GM23338 (cell line): ENCODE data around the gene CFHR4. TPM values are rescaled to one million over a fixed set of nuclear protein-coding genes. Genes with fewer than 3 reads are reported as not detected.
A peak's percentile ranks its signal among the peaks of the same experiment; 100 is the strongest.
"Not testable (repeated sequence)": the region's sequence is repeated elsewhere in the genome, so short reads cannot be mapped to it uniquely, and the experiment has no call there.

Experiments used
- ATAC-seq: fragments of 200-7000 bp; cut with Tn5 transposase; 3 replicates; pipeline ENCODE4 v1.9.1; 2020
- DNase-seq: peaks from one replicate; pipeline ENCODE4 v3.0.0-alpha.2; 2015; ENCODE audit warnings: low spot score
- H2AFZ ChIP-seq: fragments of 200-600 bp; sonication (generic); 2 replicates; pipeline ENCODE4 v1.8.0; 2016; ENCODE audit warnings: antibody characterized with exemption, mild to moderate bottlenecking, moderate library complexity
- H3F3A ChIP-seq: fragments of 200-600 bp; sonication (generic); replicated peaks from 2 replicates; pipeline ENCODE4 v1.8.0; 2017; ENCODE audit warnings: antibody characterized with exemption, mixed run types, low read depth
- H3K27ac ChIP-seq: fragments of 200-600 bp; sonication (generic); 2 replicates; pipeline ENCODE4 v1.6.1; 2016; ENCODE audit warnings: low read depth
- H3K27me3 ChIP-seq: fragments of 200-600 bp; sonication (generic); 2 replicates; pipeline ENCODE4 v1.8.0; 2016; ENCODE audit warnings: mild to moderate bottlenecking, mixed run types, moderate library complexity; ENCODE audit not compliant: insufficient read depth
- H3K36me3 ChIP-seq: fragments of 200-600 bp; sonication (generic); 2 replicates; pipeline ENCODE4 v1.8.0; 2016; ENCODE audit warnings: mild to moderate bottlenecking; ENCODE audit not compliant: insufficient read depth
- H3K4me1 ChIP-seq: fragments of 200-600 bp; sonication (generic); 2 replicates; pipeline ENCODE4 v1.8.0; 2016; ENCODE audit warnings: mild to moderate bottlenecking, moderate library complexity; ENCODE audit not compliant: insufficient read depth
- H3K4me2 ChIP-seq: fragments of 200-600 bp; sonication (generic); 2 replicates; pipeline ENCODE4 v1.7.1; 2017; ENCODE audit warnings: mixed run types
- H3K4me3 ChIP-seq: fragments of 200-600 bp; sonication (generic); 2 replicates; pipeline ENCODE4 v1.6.1; 2016; ENCODE audit warnings: mixed run types
- H3K79me2 ChIP-seq: fragments of 200-600 bp; sonication (generic); replicated peaks from 2 replicates; pipeline ENCODE4 v1.8.0; 2017; ENCODE audit warnings: mild to moderate bottlenecking; ENCODE audit not compliant: insufficient read depth
- H3K9me2 ChIP-seq: fragments of 200-600 bp; sonication (generic); 2 replicates; pipeline ENCODE4 v1.8.0; 2017; ENCODE audit not compliant: insufficient read depth
- H4K20me1 ChIP-seq: fragments of 200-600 bp; sonication (generic); replicated peaks from 2 replicates; pipeline ENCODE4 v1.8.0; 2017; ENCODE audit warnings: mild to moderate bottlenecking; ENCODE audit not compliant: insufficient read depth
- H3K27ac Mint-ChIP-seq: 2 replicates; pipeline ENCODE4 v1.8.0; 2020; ENCODE audit warnings: inconsistent platforms, mild to moderate bottlenecking, moderate library complexity, mixed read lengths
- H3K27me3 Mint-ChIP-seq: 3 replicates; pipeline ENCODE4 v1.8.0; 2022; ENCODE audit warnings: low read depth, mild to moderate bottlenecking, moderate library complexity, mixed read lengths, inconsistent platforms; ENCODE audit not compliant: insufficient read depth, poor library complexity
- H3K36me3 Mint-ChIP-seq: 3 replicates; pipeline ENCODE4 v1.8.0; 2021; ENCODE audit warnings: low read depth, mild to moderate bottlenecking, inconsistent platforms, moderate library complexity, mixed read lengths
- H3K4me1 Mint-ChIP-seq: 3 replicates; pipeline ENCODE4 v1.8.0; 2020; ENCODE audit warnings: mild to moderate bottlenecking, inconsistent platforms, mixed read lengths
- H3K4me3 Mint-ChIP-seq: 3 replicates; pipeline ENCODE4 v1.8.0; 2021; ENCODE audit warnings: moderate library complexity, mild to moderate bottlenecking, inconsistent platforms, mixed read lengths
- H3K9me3 Mint-ChIP-seq: 3 replicates; pipeline ENCODE4 v1.8.0; 2020; ENCODE audit warnings: moderate library complexity, mild to moderate bottlenecking, inconsistent platforms, mixed read lengths
- ETS1 ChIP-seq: IDR thresholded peaks from 2 replicates; pipeline ENCODE4 v1.6.1; 2016; ENCODE audit warnings: antibody characterized with exemption
- EZH2 ChIP-seq: fragments of 200-600 bp; sonication (generic); IDR thresholded peaks from one replicate; pipeline ENCODE4 v1.8.0; 2017; ENCODE audit warnings: antibody characterized with exemption, mild to moderate bottlenecking, low read depth; ENCODE audit not compliant: unreplicated experiment
- EZH2phosphoT487 ChIP-seq: fragments of 200-600 bp; sonication (generic); IDR thresholded peaks from one replicate; pipeline ENCODE4 v1.8.1; 2018; ENCODE audit warnings: antibody characterized with exemption; ENCODE audit not compliant: unreplicated experiment
- JUNB ChIP-seq: IDR thresholded peaks from one replicate; pipeline ENCODE4 v1.6.1; 2016; ENCODE audit warnings: antibody characterized with exemption; ENCODE audit not compliant: unreplicated experiment
- STAT1 ChIP-seq: IDR thresholded peaks from one replicate; pipeline ENCODE4 v1.6.1; 2016; ENCODE audit warnings: antibody characterized with exemption; ENCODE audit not compliant: unreplicated experiment
- polyA plus RNA-seq: library from polyadenylated mRNA; unstranded; fragments of >200 nt; fragmentation: Nextera tagmentation; extraction: Ambion mirVana; gene quantifications from 2 replicates; pipeline ENCODE4 v1.2.1, GENCODE V29; 2016
- total RNA-seq: library from RNA; depleted of rRNA; stranded (reverse); fragments of >200 nt; shearing (Covaris generic); gene quantifications from 2 replicates; pipeline ENCODE4 v1.2.3, GENCODE V29; 2014
- TF ChIP-seq, protein P1 (sequence below): fragments of 250-450 bp; sonication (Bioruptor Pico); IDR thresholded peaks from 2 replicates; pipeline ENCODE4 v1.5.0; 2020; ENCODE audit warnings: mild to moderate bottlenecking, moderate library complexity
- TF ChIP-seq, protein P2 (sequence below), 2 experiments: fragments of 200-600 bp in 1 of 2; sonication (generic) in 1 of 2; conservative IDR thresholded peaks; 2 replicates each; pipeline versions ENCODE4 v1.5.1 to v1.6.1; 2016 to 2017; ENCODE audit warnings: antibody characterized with exemption in 2 of 2, low read depth in 2 of 2, mild to moderate bottlenecking in 2 of 2, moderate library complexity in 1 of 2
- TF ChIP-seq, protein P3 (sequence below): IDR thresholded peaks from one replicate; pipeline ENCODE4 v1.6.1; 2018; ENCODE audit warnings: antibody characterized with exemption; ENCODE audit not compliant: unreplicated experiment

Gene CFHR4
- total and polyA plus RNA-seq, 2 experiments from 2014 or later, result not detected

GRCh38 chr1:196849613-196850492 is 38.0 kb upstream of the CFHR4 start:
- H3K27me3 ChIP-seq, H3K4me3 Mint-ChIP-seq, H3K4me1 ChIP-seq, H3K36me3 ChIP-seq, H3K4me3 ChIP-seq, H3K9me2 ChIP-seq, H3K9me3 Mint-ChIP-seq, H3K27ac ChIP-seq, H4K20me1 ChIP-seq, H3K36me3 Mint-ChIP-seq, H3K27ac Mint-ChIP-seq, H3K79me2 ChIP-seq, H3K27me3 Mint-ChIP-seq, H2AFZ ChIP-seq, H3F3A ChIP-seq, DNase-seq, ATAC-seq, H3K4me1 Mint-ChIP-seq, H3K4me2 ChIP-seq: not testable (repeated sequence)

GRCh38 chr1:196856053-196856452 is 31.8 kb upstream of the CFHR4 start:
- Mint-ChIP-seq H3K4me1 (no peaks in the 10 kb centered on the region), H3K4me3 (no peak overlapping the region), H3K9me3 (no peaks in the 10 kb centered on the region), H3K27ac (no peak overlapping the region), H3K27me3 (no peaks in the 10 kb centered on the region), H3K36me3 (no peaks in the 10 kb centered on the region)
- peak; percentile 64 for ATAC-seq
- H3F3A ChIP-seq, result no peaks in the 10 kb centered on the region
- no peak overlapping the region for H3K4me3 ChIP-seq
- H3K9me2 ChIP-seq, result no peaks in the 10 kb centered on the region
- H3K27ac ChIP-seq, result no peak overlapping the region
- H3K36me3 ChIP-seq, result no peaks in the 10 kb centered on the region
- peak overlapping the region; percentile 81 for H2AFZ ChIP-seq
- H3K4me1 ChIP-seq, result no peaks in the 10 kb centered on the region
- H3K79me2 ChIP-seq, result no peaks in the 10 kb centered on the region
- DNase-seq, result peak; percentile 2
- no peaks in the 10 kb centered on the region for H3K27me3 ChIP-seq
- H4K20me1 ChIP-seq, result no peaks in the 10 kb centered on the region
- H3K4me2 ChIP-seq, result no peak overlapping the region
- TF ChIP-seq, protein P1, sequence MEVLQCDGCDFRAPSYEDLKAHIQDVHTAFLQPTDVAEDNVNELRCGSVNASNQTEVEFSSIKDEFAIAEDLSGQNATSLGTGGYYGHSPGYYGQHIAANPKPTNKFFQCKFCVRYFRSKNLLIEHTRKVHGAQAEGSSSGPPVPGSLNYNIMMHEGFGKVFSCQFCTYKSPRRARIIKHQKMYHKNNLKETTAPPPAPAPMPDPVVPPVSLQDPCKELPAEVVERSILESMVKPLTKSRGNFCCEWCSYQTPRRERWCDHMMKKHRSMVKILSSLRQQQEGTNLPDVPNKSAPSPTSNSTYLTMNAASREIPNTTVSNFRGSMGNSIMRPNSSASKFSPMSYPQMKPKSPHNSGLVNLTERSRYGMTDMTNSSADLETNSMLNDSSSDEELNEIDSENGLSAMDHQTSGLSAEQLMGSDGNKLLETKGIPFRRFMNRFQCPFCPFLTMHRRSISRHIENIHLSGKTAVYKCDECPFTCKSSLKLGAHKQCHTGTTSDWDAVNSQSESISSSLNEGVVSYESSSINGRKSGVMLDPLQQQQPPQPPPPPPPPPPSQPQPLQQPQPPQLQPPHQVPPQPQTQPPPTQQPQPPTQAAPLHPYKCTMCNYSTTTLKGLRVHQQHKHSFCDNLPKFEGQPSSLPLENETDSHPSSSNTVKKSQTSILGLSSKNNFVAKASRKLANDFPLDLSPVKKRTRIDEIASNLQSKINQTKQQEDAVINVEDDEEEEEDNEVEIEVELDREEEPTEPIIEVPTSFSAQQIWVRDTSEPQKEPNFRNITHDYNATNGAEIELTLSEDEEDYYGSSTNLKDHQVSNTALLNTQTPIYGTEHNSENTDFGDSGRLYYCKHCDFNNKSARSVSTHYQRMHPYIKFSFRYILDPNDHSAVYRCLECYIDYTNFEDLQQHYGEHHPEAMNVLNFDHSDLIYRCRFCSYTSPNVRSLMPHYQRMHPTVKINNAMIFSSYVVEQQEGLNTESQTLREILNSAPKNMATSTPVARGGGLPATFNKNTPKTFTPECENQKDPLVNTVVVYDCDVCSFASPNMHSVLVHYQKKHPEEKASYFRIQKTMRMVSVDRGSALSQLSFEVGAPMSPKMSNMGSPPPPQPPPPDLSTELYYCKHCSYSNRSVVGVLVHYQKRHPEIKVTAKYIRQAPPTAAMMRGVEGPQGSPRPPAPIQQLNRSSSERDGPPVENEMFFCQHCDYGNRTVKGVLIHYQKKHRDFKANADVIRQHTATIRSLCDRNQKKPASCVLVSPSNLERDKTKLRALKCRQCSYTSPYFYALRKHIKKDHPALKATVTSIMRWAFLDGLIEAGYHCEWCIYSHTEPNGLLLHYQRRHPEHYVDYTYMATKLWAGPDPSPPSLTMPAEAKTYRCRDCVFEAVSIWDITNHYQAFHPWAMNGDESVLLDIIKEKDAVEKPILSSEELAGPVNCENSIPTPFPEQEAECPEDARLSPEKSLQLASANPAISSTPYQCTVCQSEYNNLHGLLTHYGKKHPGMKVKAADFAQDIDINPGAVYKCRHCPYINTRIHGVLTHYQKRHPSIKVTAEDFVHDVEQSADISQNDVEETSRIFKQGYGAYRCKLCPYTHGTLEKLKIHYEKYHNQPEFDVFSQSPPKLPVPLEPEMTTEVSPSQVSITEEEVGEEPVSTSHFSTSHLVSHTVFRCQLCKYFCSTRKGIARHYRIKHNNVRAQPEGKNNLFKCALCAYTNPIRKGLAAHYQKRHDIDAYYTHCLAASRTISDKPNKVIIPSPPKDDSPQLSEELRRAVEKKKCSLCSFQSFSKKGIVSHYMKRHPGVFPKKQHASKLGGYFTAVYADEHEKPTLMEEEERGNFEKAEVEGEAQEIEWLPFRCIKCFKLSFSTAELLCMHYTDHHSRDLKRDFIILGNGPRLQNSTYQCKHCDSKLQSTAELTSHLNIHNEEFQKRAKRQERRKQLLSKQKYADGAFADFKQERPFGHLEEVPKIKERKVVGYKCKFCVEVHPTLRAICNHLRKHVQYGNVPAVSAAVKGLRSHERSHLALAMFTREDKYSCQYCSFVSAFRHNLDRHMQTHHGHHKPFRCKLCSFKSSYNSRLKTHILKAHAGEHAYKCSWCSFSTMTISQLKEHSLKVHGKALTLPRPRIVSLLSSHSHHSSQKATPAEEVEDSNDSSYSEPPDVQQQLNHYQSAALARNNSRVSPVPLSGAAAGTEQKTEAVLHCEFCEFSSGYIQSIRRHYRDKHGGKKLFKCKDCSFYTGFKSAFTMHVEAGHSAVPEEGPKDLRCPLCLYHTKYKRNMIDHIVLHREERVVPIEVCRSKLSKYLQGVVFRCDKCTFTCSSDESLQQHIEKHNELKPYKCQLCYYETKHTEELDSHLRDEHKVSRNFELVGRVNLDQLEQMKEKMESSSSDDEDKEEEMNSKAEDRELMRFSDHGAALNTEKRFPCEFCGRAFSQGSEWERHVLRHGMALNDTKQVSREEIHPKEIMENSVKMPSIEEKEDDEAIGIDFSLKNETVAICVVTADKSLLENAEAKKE (CRISPR knock-in tag), result no peak
- TF ChIP-seq JUNB, result no peak
- no peak for TF ChIP-seq EZH2
- TF ChIP-seq STAT1, result no peak
- TF ChIP-seq, protein P2, sequence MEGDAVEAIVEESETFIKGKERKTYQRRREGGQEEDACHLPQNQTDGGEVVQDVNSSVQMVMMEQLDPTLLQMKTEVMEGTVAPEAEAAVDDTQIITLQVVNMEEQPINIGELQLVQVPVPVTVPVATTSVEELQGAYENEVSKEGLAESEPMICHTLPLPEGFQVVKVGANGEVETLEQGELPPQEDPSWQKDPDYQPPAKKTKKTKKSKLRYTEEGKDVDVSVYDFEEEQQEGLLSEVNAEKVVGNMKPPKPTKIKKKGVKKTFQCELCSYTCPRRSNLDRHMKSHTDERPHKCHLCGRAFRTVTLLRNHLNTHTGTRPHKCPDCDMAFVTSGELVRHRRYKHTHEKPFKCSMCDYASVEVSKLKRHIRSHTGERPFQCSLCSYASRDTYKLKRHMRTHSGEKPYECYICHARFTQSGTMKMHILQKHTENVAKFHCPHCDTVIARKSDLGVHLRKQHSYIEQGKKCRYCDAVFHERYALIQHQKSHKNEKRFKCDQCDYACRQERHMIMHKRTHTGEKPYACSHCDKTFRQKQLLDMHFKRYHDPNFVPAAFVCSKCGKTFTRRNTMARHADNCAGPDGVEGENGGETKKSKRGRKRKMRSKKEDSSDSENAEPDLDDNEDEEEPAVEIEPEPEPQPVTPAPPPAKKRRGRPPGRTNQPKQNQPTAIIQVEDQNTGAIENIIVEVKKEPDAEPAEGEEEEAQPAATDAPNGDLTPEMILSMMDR (conservative IDR thresholded peaks at IDR 0.05; ENCODE audit: low read depth in 2 of 2), result no peak
- no peak for TF ChIP-seq EZH2phosphoT487
- TF ChIP-seq, protein P3, sequence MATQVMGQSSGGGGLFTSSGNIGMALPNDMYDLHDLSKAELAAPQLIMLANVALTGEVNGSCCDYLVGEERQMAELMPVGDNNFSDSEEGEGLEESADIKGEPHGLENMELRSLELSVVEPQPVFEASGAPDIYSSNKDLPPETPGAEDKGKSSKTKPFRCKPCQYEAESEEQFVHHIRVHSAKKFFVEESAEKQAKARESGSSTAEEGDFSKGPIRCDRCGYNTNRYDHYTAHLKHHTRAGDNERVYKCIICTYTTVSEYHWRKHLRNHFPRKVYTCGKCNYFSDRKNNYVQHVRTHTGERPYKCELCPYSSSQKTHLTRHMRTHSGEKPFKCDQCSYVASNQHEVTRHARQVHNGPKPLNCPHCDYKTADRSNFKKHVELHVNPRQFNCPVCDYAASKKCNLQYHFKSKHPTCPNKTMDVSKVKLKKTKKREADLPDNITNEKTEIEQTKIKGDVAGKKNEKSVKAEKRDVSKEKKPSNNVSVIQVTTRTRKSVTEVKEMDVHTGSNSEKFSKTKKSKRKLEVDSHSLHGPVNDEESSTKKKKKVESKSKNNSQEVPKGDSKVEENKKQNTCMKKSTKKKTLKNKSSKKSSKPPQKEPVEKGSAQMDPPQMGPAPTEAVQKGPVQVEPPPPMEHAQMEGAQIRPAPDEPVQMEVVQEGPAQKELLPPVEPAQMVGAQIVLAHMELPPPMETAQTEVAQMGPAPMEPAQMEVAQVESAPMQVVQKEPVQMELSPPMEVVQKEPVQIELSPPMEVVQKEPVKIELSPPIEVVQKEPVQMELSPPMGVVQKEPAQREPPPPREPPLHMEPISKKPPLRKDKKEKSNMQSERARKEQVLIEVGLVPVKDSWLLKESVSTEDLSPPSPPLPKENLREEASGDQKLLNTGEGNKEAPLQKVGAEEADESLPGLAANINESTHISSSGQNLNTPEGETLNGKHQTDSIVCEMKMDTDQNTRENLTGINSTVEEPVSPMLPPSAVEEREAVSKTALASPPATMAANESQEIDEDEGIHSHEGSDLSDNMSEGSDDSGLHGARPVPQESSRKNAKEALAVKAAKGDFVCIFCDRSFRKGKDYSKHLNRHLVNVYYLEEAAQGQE, result no peak
- no peak for TF ChIP-seq ETS1
